ENCODE measurements around the gene TEDC2.

TEDC2 gene

GRCh38 chr16:2497695-2498484, 38.0 kb downstream of the TEDC2 start:
- H3K27me3 ChIP-seq (ENCODE audit: insufficient read depth, low read length), result no peaks in the 10 kb centered on the region
- H3K4me3 ChIP-seq (ENCODE audit: low read depth, low read length), result no peak overlapping the region
- H3K79me2 ChIP-seq (ENCODE audit: control insufficient read depth, insufficient read depth, low read length, unreplicated experiment), result no peaks in the 10 kb centered on the region
- H3K27ac ChIP-seq (ENCODE audit: low read depth, low read length), result no peak overlapping the region
- 0 out of 2 replicates have a peak, but pooled peaks cover 4% of the 10 kb centered on the region for H3K36me3 ChIP-seq (ENCODE audit: insufficient read depth, low read length)
- H2AFZ ChIP-seq (ENCODE audit: low read length, unreplicated experiment), result no peak overlapping the region
- peaks cover 10% of the 10 kb centered on the region for H3K4me1 ChIP-seq (ENCODE audit: control insufficient read depth, insufficient read depth, low read length, unreplicated experiment)

GRCh38 chr16:2498531-2499253, 38.8 kb downstream of the TEDC2 start:
- no peak overlapping the region for H3K4me3 ChIP-seq (ENCODE audit: low read depth, low read length)
- H3K27ac ChIP-seq (ENCODE audit: low read depth, low read length), result no peak overlapping the region
- H2AFZ ChIP-seq (ENCODE audit: low read length, unreplicated experiment), result no peak overlapping the region
- peaks cover 13% of the 10 kb centered on the region for H3K4me1 ChIP-seq (ENCODE audit: control insufficient read depth, insufficient read depth, low read length, unreplicated experiment)
- no peaks in the 10 kb centered on the region for H3K79me2 ChIP-seq (ENCODE audit: control insufficient read depth, insufficient read depth, low read length, unreplicated experiment)
- H3K27me3 ChIP-seq (ENCODE audit: insufficient read depth, low read length), result no peaks in the 10 kb centered on the region
- 0 out of 2 replicates have a peak, but pooled peaks cover 4% of the 10 kb centered on the region for H3K36me3 ChIP-seq (ENCODE audit: insufficient read depth, low read length)

- H3K36me3 ChIP-seq (ENCODE audit: insufficient read depth, low read length), result 0 out of 2 replicates have a peak, but pooled peaks cover 4% of the 10 kb centered on the region
- no peaks in the 10 kb centered on the region for H3K79me2 ChIP-seq (ENCODE audit: control insufficient read depth, insufficient read depth, low read length, unreplicated experiment)
- no peak overlapping the region for H2AFZ ChIP-seq (ENCODE audit: low read length, unreplicated experiment)
- H3K4me3 ChIP-seq (ENCODE audit: low read depth, low read length), result no peak overlapping the region
- no peak overlapping the region for H3K27ac ChIP-seq (ENCODE audit: low read depth, low read length)
- no peaks in the 10 kb centered on the region for H3K27me3 ChIP-seq (ENCODE audit: insufficient read depth, low read length)
- H3K4me1 ChIP-seq (ENCODE audit: control insufficient read depth, insufficient read depth, low read length, unreplicated experiment), result peaks cover 13% of the 10 kb centered on the region
Measured at GRCh38 chr16:2499454-2499853, 39.5 kb downstream of the TEDC2 start.

- Histone ChIP-seq H2AFZ (ENCODE audit: low read length, unreplicated experiment) (no peak overlapping the region), H3K79me2 (ENCODE audit: control insufficient read depth, insufficient read depth, low read length, unreplicated experiment) (no peaks in the 10 kb centered on the region), H3K27me3 (ENCODE audit: insufficient read depth, low read length) (no peaks in the 10 kb centered on the region), H3K4me3 (ENCODE audit: low read depth, low read length) (no peak overlapping the region), H3K36me3 (ENCODE audit: insufficient read depth, low read length) (0 out of 2 replicates have a peak, but pooled peaks cover 4% of the 10 kb centered on the region), H3K27ac (ENCODE audit: low read depth, low read length) (no peak overlapping the region), H3K4me1 (ENCODE audit: control insufficient read depth, insufficient read depth, low read length, unreplicated experiment) (peaks cover 13% of the 10 kb centered on the region)
Measured at GRCh38 chr16:2499890-2500429, 40.1 kb downstream of the TEDC2 start.

- H3K79me2 ChIP-seq (ENCODE audit: control insufficient read depth, insufficient read depth, low read length, unreplicated experiment), result no peaks in the 10 kb centered on the region
- H2AFZ ChIP-seq (ENCODE audit: low read length, unreplicated experiment), result no peak overlapping the region
- H3K27me3 ChIP-seq (ENCODE audit: insufficient read depth, low read length), result no peaks in the 10 kb centered on the region
- no peak overlapping the region for H3K4me3 ChIP-seq (ENCODE audit: low read depth, low read length)
- 0 out of 2 replicates have a peak, but pooled peaks cover 4% of the 10 kb centered on the region for H3K36me3 ChIP-seq (ENCODE audit: insufficient read depth, low read length)
- no peak overlapping the region for H3K27ac ChIP-seq (ENCODE audit: low read depth, low read length)
- peaks cover 13% of the 10 kb centered on the region for H3K4me1 ChIP-seq (ENCODE audit: control insufficient read depth, insufficient read depth, low read length, unreplicated experiment)
Measured at GRCh38 chr16:2500430-2500917, 40.6 kb downstream of the TEDC2 start.

- Histone ChIP-seq H3K36me3 (ENCODE audit: insufficient read depth, low read length) (0 out of 2 replicates have a peak, but pooled peaks cover 4% of the 10 kb centered on the region), H3K4me1 (ENCODE audit: control insufficient read depth, insufficient read depth, low read length, unreplicated experiment) (peaks cover 13% of the 10 kb centered on the region), H3K79me2 (ENCODE audit: control insufficient read depth, insufficient read depth, low read length, unreplicated experiment) (no peaks in the 10 kb centered on the region), H3K27ac (ENCODE audit: low read depth, low read length) (no peak overlapping the region), H2AFZ (ENCODE audit: low read length, unreplicated experiment) (no peak overlapping the region), H3K4me3 (ENCODE audit: low read depth, low read length) (no peak overlapping the region), H3K27me3 (ENCODE audit: insufficient read depth, low read length) (no peaks in the 10 kb centered on the region)
Measured at GRCh38 chr16:2500918-2501750, 41.2 kb downstream of the TEDC2 start.

- H3K27me3 ChIP-seq (ENCODE audit: insufficient read depth, low read length), result no peaks in the 10 kb centered on the region
- no peak overlapping the region for H3K4me3 ChIP-seq (ENCODE audit: low read depth, low read length)
- H2AFZ ChIP-seq (ENCODE audit: low read length, unreplicated experiment), result no peak overlapping the region
- no peaks in the 10 kb centered on the region for H3K36me3 ChIP-seq (ENCODE audit: insufficient read depth, low read length)
- peaks cover 10% of the 10 kb centered on the region for H3K4me1 ChIP-seq (ENCODE audit: control insufficient read depth, insufficient read depth, low read length, unreplicated experiment)
- H3K79me2 ChIP-seq (ENCODE audit: control insufficient read depth, insufficient read depth, low read length, unreplicated experiment), result no peaks in the 10 kb centered on the region
- H3K27ac ChIP-seq (ENCODE audit: low read depth, low read length), result no peak overlapping the region
Measured at GRCh38 chr16:2501946-2502895, 42.3 kb downstream of the TEDC2 start.

- H3K79me2 ChIP-seq (ENCODE audit: control insufficient read depth, insufficient read depth, low read length, unreplicated experiment), result no peaks in the 10 kb centered on the region
- no peak overlapping the region for H3K27ac ChIP-seq (ENCODE audit: low read depth, low read length)
- no peak overlapping the region for H3K4me3 ChIP-seq (ENCODE audit: low read depth, low read length)
- peaks cover 7% of the 10 kb centered on the region for H3K4me1 ChIP-seq (ENCODE audit: control insufficient read depth, insufficient read depth, low read length, unreplicated experiment)
- no peaks in the 10 kb centered on the region for H3K36me3 ChIP-seq (ENCODE audit: insufficient read depth, low read length)
- no peak overlapping the region for H2AFZ ChIP-seq (ENCODE audit: low read length, unreplicated experiment)
- H3K27me3 ChIP-seq (ENCODE audit: insufficient read depth, low read length), result no peaks in the 10 kb centered on the region
Measured at GRCh38 chr16:2505695-2506094, 45.8 kb downstream of the TEDC2 start.

GRCh38 chr16:2507052-2507659, 47.2 kb downstream of the TEDC2 start:
- H3K4me3 ChIP-seq (ENCODE audit: low read depth, low read length), result no peak overlapping the region
- H3K79me2 ChIP-seq (ENCODE audit: control insufficient read depth, insufficient read depth, low read length, unreplicated experiment), result no peaks in the 10 kb centered on the region
- H2AFZ ChIP-seq (ENCODE audit: low read length, unreplicated experiment), result no peak overlapping the region
- H3K4me1 ChIP-seq (ENCODE audit: control insufficient read depth, insufficient read depth, low read length, unreplicated experiment), result peaks cover 7% of the 10 kb centered on the region
- H3K27ac ChIP-seq (ENCODE audit: low read depth, low read length), result no peak overlapping the region
- no peaks in the 10 kb centered on the region for H3K27me3 ChIP-seq (ENCODE audit: insufficient read depth, low read length)
- H3K36me3 ChIP-seq (ENCODE audit: insufficient read depth, low read length), result no peaks in the 10 kb centered on the region
